ENCODE measurements around the gene PCGF5.
"Not testable (repeated sequence)": the region's sequence is repeated elsewhere in the genome, so short reads cannot be mapped to it uniquely, and the experiment has no call there.

Gene PCGF5

DNA sequence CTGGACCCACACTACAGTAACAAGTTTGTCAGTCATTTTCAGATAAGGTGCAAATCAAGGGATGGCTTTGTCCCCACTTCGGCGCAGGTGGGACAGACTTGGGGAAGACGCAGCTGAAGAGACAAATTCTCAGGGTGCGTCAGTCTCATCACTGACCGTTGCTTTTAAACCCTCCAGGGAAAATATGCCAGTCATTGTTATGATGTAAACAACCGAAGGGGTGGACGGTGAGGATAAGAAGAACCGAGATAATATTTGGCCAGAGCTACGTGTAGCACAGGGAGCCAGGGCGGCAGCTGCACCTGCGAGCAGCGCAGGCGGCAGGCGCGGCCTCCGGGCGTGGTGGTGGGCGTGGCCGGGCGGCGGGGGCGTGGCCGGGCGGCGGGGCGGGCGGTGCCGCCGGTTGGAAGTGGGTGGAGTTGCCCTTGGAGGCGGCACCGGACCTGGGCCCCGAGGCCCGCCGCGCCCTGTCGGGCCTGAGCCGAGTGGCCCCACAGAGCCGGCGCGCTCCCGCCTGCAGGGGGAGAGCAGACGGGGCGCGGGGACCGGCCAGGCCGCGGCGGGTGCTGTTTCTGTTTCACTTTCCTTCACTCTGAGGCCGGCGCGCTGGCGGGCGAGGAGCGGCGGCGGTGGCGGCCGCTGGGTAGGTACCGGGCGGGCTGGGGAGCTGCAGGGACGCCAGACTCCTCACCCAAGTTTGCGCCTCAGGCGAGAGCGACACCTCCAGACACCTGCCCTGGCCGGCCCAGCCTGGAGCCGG lies at the start of gene PCGF5:
PCGF5 (plus strand) TSS at position 470 of the 760 bp plus-strand sequence. CDS start 2,209 bp downstream, outside the sequence.
- DNase-seq (ENCODE audit: extremely low read depth in 1 of 2, low read depth in 1 of 2) = peak; percentile 72 to 90

DNA sequence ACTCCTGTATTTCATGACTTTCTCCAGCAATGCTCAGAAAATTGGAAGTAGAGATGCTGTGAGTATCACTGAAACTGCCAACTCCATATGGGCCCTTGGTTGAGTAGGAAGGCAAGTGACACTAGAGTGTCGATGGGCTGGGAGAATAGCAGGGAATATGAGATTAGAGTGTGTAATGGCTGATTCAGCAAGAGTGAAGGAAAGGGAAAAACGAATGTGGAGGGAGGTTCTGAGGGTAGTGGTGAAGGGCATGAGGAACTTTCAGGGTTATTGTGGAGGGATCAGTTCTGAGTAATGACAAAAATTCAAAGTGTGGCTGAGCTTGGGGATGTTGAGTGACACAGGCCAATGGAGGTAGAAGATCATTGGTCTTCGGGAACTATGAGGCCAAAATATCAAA lies 49.0 kb upstream of the PCGF5 start:
- DNase-seq (ENCODE audit: extremely low read depth in 1 of 2, low read depth in 1 of 2) = no peak

DNA sequence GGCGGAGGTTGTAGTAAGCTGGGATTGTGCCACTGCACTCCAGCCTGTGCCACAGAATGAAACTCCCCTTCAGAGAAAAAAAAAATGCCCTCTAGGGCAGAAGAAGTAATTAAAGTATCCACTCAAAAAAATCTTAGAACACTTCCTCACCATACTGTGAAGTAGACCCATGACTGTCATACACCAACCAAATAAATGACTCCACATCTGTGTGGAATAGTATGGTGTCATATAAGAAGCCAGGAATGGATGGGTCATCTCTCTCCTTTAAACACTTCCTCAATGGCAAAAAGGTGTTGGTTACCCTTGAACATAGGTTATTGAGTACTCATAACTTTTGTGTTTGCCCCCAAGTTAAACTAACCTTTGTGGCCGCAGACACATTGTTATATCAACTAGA lies 48.1 kb upstream of the PCGF5 start:
- no peak for DNase-seq (ENCODE audit: extremely low read depth in 1 of 2, low read depth in 1 of 2)

DNA sequence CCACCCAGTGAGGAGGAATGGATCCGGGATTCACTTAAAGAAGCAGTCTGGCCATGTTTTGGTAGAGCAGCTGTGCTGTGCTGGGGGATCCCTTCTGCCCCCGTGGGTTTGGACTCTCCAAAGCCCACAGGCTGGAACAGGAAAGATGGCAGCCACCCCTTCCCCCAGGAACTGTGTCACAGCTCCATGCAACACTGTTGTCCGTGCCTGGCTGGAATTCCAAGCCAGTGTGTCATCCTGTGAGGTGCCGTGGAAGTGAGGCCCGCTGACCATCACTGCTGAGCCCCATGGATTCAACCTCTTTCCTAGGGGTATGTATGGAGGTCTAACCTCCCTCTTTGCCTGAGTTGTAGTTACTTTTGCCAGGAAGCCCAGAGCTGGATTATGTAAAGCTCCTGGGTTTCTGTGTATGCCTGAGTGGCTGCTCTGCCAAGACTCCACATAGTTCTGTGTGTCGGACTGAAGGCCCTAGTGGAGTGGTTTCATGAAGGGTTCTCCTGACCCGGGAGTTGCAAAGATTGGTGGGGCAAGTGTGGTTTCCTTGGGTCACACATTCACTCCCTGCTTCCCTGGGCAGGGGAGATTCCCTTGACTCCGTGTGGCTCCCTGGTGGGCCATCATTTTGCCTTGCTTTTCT lies 35.1 kb upstream of the PCGF5 start:
- no peak for DNase-seq (ENCODE audit: extremely low read depth in 1 of 2, low read depth in 1 of 2)

DNA sequence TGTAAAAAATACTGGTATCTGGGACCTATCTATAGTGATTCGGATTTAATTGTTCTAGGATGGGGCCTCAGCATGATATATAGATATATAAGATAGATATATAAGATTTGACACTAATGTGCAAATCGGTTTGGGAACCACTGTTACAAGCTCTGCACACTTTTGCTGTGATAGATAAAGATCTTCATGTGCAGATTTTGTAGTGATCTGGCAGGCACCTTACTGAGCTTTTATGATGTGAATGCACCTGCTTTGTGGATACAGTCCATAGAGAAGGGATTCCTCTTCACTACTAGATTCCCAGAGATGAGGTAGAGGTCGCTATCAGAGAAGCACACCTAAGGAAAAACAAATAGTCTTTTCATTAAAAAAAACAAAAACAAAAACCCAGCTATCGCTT lies 33.3 kb upstream of the PCGF5 start:
- DNase-seq (ENCODE audit: extremely low read depth in 1 of 2, low read depth in 1 of 2) = no peak

DNA sequence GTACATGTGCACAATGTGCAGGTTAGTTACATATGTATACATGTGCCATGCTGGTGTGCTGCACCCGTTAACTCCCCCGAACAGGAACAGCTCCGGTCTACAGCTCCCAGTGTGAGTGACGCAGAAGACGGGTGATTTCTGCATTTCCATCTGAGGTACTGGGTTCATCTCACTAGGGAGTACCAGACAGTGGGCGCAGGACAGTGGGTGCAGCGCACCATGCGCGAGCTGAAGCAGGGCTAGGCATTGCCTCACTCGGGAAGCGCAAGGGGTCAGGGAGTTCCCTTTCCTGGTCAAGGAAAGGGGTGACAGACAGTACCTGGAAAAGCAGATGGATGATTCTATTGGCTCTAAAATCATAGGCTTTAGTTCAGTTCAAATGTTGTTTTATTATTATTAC lies 32.5 kb upstream of the PCGF5 start:
- not testable (repeated sequence) for DNase-seq (ENCODE audit: extremely low read depth in 1 of 2, low read depth in 1 of 2)

DNA sequence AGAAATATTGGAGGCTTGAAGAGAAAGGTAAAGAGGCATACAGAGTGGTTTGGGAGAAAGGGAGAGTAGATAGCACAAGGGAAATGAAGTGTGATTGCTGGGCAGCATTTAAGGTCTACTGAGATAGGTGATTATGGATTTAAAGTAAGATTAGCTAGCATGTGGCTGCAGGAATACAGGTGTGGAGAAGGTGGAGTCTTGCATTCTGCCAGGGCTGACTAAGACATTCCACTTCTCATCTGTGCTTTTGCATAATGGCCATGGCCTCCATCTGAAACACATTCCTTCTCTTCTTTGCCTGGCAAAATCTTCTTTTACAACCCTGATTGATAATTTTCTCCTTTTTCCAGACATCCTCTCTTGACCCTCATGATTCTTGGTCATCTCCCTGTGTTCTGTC lies 31.6 kb upstream of the PCGF5 start:
- DNase-seq (ENCODE audit: extremely low read depth in 1 of 2, low read depth in 1 of 2) = no peak

DNA sequence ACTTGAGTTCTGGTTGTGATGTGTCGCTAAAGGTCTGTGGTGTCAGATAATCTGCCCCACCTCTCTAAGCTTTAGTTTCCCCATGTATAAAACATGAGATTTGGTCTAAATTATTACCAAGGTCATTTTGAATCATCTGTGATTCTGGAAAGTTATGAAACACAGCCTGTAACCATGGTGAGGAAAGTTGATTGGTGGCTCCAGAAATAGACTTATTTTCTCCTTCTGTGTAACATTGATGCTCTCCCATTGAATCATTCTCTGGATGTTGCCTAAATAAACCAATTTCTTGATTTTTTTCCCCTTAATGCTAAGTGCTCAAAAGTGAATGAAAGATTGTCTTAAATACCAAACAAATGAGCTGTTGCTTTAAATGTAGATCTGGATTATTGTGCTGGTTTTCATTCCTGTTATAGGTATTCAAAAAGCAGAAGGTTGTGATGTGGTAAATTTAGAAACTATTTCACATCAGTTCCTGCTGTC lies 30.0 kb upstream of the PCGF5 start:
- DNase-seq (ENCODE audit: extremely low read depth in 1 of 2, low read depth in 1 of 2) = no peak

DNA sequence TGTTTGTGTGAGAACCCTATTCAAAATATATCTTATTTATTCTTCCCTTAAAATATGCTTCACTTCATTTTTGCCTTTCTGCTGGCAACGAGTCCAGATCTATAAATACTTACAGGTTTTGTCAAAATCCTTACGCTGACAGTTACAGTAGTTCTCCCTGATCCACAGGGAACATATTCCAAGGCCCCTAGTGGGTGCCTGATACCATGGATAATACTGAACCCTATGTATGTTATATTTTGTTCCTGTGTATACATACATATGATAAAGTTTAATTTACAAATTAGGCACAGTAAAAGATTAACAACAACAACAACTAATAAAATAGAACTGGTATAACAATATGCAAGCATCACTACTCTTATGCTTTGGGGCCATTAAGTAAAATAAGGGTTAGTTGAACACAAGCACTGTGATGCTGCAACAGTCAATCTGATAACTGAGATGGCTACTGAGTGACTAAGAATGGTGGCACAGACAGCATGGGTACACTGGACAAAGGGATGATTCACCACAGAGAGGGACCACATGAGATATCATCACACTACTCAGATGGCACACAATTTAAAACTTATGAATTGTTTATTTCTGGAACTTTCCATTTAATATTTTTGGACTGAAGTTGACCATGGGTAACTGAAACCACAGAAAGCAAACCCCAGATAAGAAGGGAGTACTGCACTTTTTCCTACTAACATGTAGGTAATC lies 29.4 kb upstream of the PCGF5 start:
- no peak for DNase-seq (ENCODE audit: extremely low read depth in 1 of 2, low read depth in 1 of 2)

DNA sequence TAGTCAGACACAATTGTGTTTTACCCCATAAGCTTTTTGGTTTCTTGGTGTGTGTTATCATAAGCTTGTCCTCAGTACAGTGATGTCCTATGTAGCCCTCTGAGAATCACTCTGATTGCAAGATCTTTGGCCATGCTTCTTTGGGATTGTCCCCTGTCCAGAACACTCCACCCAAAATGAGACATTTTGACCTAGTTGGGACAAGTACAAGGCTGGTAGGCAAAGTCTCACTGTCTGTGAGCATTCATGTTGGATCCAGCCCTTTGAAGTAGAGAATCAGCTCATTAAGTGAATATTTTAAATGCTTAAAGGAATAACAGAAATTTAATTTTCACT lies 28.9 kb upstream of the PCGF5 start:
- DNase-seq (ENCODE audit: extremely low read depth in 1 of 2, low read depth in 1 of 2) = no peak

DNA sequence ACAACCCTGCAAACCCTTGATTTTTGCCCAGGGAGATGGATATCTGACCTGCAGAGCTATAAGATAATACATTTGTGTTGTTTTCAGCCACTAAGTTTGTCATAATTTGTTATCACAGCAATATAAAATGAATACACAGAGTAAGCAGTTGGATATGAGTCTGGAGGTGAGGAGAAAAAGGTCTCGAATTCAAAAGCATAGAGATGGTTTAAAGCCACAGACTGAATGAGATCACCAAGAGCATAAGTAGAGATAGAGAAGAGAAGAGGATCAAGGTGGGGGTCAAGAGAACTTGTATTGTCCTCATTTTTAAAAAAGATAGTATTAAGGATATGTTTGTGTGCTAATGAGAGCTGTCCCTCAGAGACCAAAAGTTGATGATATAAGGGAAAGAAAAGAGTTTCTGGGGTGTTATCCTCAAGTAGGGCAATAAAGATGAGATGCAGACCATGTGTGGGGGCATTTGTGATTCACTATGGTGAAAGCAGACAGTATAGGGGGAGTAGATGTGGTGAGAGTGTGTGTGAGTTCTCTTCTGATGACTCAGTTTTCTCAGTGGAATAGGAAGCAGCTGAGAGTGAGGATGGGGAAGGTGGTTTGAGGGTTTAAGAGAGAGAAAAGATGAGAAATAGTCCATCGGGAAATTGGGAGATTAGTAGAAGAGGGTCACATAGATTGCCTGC lies 25.8 kb upstream of the PCGF5 start:
- no peak for DNase-seq (ENCODE audit: extremely low read depth in 1 of 2, low read depth in 1 of 2)

DNA sequence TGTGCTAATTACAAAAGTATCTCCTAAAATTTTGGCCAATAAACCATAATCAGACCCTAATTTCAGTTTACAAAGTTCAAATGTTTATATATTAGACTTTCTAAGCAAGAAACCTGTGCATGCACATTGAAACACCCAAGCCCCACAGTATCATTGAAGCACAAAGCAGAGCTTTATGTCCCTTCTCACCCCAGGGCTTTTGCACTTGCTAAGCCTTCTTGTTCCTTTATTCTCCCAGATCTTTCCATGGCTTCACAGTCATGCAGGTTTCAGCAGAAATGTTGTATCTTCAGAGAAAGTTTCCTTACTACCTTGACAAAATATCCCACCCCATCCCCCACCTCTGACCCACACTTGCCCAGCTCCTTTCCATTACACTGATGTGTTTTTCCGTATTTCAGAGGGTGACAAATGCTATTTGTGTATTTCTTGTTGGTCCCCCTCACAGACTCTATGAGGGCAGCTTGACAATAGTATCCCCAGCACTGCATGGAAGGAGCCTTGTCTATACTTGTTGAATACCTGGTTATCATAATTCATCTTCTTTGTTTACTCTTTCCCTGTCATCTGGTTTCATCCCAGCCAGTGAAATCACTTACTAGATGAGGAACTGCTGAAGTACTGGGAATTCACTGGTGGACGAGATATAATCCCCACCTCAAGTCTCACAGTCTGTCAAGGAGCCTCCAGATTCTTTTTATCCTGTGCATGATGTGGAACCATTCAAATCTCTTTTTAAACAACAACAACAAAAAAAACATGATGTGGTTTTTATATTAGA lies 24.0 kb upstream of the PCGF5 start:
- no peak for DNase-seq (ENCODE audit: extremely low read depth in 1 of 2, low read depth in 1 of 2)

DNA sequence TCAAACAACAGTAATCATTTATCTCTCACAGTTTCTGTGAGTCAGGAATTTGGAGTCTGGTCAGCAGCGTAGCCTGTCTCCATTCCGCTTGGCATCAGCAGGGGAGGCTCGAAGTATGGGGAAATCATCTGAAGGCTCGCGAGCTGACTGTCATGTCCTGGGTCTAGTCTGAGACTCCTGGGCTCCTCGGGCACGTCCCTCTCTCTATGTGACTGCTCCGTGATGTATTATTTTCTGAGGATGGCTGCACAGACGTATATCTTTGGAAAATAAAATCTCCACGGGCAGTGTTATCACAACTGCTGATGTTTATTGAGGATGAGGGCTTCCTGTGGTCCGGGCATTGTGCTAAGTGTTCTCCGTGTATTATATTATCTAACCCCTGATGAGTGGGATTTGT lies 23.3 kb upstream of the PCGF5 start:
- DNase-seq (ENCODE audit: extremely low read depth in 1 of 2, low read depth in 1 of 2) = no peak

DNA sequence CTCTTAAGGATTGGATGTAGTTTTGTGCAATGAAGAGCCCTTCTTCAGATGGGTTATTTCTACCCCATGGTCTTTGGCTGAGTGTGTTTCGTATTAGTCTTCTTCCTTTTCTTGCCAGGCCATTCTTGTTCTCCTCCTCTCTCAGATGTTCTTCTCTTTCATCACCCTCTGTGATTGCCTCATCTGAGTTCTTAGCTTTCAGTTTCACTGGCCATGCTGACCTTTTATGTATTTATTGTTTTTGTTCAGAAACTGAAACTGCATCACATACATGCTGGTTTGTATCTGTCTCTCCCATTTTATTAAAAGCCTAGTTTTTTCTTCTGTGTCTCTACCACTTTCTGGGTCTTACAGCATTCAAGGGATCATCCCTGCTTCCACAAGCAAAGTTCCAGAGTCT lies 21.7 kb upstream of the PCGF5 start:
- DNase-seq (ENCODE audit: extremely low read depth in 1 of 2, low read depth in 1 of 2) = no peak

DNA sequence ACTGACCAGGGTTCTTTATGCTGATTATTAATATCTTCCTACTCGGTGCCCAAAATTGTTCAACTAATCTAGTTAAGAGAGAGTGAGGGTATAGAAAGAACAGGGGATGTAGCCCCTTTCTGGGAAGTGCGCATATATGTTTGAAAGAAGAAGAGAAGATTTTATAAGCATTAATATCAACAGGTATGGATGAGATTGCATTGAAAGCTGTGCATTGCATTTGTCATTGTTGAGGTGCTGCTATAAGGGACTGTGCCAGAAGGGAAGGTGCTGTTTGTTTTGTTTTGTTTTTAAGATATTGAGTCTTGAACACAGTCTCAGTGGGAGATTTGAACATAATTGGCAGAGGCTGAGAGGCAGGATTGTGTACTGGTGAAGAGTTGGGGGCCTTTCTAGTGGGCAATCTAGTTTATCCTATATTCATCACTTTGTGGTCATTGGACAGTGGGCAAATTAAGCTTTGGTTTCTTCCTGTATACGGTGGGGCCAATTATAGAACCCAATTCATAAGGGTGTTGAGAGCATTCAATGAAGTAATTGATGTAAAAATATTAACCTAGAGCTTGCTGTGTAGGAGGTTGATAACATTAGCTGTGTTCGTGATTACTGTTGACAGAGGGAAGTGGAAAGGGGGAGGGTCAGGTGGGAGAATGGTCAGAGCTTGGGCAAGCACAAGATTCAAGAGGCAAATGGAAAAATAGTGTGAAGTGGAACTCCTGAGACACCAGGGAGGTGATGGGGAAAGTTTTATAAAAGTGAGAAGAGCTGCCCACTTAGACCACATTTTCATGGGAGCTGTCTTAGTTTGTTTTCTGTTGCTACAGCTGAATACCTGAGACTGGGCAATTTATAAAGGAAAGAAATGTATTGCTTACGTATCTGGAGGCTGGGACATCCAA lies 19.9 kb upstream of the PCGF5 start:
- DNase-seq (ENCODE audit: extremely low read depth in 1 of 2, low read depth in 1 of 2) = no peak

DNA sequence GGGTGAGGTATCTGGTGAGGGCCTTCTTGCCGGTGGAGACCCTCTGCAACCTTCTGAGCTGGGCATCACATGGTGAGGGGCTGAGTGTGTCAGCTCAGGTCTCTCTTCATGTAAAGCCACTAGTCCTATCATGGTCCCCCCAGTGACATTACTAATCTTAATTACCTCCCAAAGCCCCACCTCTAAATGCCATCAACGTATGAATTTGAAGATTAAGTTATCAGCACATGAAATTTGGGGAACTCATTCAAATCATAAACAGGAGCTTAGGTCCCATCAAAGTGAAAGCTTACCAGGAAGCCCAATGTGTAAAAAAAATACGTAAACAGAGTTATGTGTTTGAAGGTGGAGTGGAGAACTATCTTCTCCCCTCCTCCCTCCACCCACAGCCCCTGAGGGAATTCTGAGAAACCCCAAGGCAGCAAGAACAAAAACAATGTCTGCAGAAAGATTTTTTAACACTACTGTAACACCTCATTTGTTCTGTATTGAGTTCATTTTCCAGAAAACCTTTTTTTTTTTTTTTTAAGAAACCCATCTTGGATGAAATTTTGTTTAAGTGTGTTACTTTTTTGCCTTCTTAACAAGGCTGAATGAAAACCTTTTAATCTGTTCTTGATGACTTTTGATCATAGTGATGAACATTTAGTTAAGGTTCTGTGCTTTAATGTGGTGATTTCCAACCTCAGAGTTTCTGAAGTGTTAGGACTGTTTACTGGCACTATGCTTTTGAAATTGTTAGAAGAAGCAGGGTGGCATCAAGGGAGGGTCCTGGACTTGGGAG lies 19.1 kb upstream of the PCGF5 start:
- DNase-seq (ENCODE audit: extremely low read depth in 1 of 2, low read depth in 1 of 2) = no peak

DNA sequence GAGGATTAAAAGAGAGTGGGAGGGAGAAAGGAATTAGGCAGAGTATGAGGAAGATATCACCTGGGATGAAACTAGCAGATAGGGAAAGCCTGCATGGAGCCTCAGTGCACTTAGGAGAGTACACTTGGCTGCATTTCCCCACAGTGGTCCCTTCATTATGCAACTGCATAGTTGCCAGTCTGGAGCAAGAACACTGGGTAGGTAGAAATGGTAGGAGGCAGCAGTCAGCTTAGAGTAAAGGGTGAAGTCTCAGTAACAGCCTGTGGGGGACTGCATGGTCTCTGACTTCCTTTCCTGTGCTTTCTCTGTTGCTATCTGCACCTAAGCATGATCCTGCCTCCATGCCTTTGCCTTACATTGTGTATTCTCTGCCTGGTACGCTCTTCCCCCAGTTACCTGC lies 14.0 kb upstream of the PCGF5 start:
- no peak for DNase-seq (ENCODE audit: extremely low read depth in 1 of 2, low read depth in 1 of 2)

DNA sequence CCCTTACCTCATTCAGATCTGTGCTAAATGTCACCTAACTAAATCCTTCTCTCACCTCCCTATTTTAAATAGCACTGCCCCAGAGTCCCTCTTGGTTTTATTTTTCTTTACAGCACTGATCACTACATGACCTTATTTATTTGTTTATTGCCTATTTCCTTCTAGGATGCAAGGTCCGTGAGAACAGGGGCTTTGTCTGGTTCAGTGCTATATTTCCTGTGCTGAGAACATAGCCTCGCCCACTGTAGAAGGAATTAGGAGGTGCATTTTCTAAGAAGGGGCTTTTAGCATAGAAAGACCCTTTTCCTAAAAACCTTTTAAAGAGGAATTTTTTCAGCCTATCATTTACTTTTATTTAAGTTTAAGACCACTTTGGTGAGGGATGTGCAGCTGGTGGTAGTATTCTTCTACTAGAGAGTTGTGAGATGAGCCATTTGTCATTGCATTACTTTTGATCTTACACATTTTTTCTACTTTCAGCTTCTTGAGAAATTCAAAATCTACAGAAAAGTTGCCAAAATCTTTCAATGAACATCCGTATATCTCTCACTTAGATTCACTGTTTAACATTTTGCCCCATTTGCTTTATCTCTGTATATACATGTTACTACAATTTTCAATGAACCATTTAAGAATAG lies 13.5 kb upstream of the PCGF5 start:
- DNase-seq (ENCODE audit: extremely low read depth in 1 of 2, low read depth in 1 of 2) = no peak
